Activated naive CD4-positive, alpha-beta T cell treated with anti-CD3 and anti-CD28 coated beads, Interleukin-2, amount 50 U/mL, for 16 hours (primary cell): ENCODE measurements around the gene NRXN3.

Experiments used
- DNase-seq: peaks from one replicate; pipeline ENCODE4 v3.0.0-alpha.2; 2020

The NRXN3 gene

DNA sequence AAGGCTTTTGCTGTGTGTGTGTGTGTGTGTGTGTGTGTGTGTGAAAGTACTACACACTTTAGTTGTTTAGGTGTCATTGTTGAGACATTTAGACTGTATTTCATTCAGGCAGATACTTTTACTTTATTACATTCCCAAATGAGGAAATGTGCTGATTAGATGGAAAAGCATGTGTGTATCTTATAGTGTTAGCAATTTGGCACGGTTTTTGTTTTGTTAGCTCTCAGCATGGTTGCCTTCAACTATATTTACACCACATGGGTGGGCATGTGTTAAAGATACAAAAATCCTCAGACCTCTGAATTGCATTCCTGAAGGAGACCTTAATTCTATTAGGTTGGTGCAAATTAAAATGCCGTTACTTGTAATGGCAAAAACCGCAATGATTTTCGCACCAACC is 1161.7 kb downstream of the NRXN3 start:
- DNase-seq, result no peak

DNA sequence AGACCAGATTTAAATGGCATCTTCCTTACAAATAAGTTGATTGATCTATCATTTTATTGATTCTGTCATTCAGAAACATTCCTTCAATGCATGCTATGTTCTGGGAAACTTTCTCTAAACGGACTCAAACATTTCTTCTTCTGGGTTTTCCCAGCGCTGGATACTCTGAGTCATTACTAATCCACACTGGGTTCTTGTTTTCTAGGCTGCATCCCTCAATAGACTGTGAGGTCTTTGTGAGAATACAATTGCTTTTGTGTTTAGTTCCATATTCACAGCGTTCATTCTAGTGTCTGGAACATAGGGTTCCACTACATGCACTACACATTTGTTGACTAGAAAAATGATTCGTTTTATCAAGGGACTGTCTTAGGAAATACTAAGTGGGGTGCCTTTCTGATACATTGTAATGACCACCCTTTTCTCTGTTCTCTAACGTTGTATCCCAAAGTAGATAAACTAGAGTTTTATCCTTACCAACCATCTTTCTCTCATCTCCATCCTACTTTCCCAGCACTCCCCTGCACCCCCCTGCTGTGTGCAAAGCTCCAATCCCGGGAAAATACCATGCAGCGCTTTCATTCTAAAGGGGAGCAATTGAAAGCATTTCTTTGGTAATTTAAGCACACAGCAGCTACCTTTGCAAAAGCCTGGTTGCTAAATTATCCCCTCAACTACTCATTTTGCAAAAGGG is 1162.5 kb downstream of the NRXN3 start:
- DNase-seq, result no peak

DNA sequence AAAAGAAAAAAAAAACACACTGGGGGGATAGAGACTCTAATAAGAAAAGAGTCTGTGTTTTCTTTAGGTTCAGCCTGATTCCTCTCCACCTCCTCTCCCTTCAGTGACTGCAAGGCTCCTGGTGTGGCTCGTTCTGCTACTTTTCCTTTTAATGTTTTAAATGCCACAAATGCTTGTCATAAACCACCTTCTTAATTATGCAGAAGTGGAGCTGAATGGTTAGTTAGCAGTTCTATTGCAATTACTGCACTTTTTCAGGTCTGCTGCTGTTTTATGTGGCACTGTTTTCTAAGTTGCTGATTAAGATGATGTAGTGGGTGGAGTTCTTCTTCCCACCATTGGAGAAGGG is 1163.0 kb downstream of the NRXN3 start:
- DNase-seq, result no peak

DNA sequence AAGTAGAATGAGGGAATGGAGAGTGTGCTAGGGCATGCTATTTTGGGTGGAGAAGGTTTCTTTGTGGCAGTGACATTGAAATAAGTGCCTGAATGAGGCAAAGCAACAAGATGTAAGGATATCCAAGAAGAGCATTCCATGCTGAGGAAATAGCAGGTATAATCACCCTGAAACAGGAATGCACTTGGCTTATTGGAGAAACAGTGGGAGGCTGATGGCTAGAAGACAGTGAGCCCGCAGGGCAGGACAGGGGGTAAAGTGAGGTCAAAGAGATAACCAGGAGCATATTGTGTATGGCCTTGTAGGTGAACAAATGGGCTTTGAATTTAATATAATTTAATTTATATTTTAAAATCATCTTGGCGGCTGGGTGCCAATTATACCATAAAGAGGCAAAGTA is 1164.1 kb downstream of the NRXN3 start:
- no peak for DNase-seq

DNA sequence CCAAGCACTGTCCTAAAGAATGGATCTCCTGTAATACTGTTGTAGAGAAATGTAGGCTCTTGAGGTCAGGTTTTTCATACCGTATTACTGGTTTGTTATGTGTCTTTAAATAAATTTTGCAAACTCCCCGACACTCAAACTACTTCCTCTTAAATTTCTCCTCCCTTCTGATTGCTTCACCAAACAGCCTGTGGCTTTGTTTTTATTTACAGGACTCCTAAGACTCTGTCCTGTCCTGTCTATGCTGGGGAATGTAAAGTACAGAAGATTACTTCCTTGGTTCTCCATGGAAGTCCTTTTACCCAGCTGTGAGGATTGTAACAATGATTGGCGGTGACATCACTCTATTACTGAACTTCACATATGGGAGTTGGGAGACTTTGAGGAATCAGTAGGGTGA is 1167.6 kb downstream of the NRXN3 start:
- no peak for DNase-seq

DNA sequence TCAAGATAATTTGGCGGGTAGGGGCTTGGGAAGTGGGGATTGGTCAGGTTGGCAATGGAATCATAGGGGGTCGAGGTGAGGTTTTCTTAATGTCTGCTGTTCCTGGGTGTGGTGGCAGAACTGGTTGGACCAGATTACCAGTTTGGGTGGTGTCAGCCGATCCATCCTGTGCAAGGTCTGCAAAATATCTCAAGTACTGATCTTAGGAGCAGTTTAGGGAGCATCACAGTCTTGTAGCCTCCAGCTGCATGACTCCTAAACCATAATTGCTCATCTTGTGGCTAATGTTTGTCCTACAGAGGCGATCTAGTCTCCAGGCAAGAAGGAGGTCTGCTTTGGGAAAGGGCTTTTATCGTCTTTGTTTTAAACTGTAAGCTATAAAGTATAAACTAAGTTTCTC is 1172.8 kb downstream of the NRXN3 start:
- DNase-seq, result no peak

DNA sequence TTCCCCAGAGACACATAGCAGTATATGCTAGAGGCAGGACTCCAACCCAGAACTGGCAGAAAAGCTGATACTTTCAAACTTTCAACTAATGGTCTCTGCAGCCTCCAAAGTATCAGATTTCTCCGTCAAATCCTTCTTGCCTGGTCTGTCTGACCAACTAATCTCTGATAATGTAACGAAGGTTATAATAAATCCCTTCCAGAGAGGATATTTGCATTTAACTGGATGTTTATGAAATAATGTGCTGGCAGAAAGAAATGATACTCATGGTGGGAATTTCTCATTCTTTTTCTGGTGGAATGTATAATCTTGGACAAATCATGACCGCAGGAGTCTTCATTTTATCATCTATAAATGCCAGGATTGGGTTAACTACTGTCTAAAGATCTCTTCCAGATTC is 1180.8 kb downstream of the NRXN3 start:
- DNase-seq, result no peak

DNA sequence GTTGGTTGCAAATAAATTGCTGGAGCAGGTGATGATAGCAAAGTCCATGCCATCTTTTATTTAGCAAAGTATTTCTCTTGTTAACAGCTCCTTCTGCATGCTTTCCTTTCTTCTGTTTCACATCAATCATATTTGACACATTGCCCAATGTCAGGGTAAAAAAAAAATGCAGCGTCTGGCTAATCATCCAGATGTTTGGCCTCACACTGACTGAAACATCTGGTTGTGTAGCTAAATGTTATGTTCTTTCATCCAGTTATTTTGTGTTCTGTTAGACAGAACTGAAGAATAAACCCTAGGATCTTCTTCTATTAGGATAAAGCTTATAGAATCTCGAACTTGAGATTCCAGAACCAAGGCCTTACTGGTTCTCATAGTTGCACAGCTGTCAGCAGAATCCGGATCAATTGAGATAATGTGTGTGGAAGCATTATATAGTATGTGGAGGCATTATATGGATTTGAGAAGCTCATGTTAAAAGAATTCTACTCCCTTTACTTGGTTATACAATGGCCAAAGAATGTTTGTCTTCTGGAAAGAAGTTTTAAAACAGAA is 1182.0 kb downstream of the NRXN3 start:
- no peak for DNase-seq

DNA sequence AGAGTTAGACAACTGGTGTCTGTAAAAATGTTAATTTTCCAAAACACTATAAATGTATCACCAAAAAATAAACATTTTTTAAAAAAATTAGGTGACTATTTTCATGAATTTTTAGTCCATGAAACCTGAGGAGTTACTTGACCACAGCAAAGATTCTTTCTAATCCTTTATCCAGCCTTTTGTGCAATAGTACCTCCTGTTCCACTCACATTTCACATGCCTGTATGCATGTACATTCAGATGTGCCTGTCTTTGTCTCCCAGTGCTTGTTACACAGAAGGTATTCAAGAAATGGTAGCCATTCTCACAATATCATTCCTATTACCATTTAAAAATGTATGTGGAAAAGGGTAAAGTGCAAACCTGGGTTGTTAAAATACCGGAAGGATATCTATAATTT is 1184.2 kb downstream of the NRXN3 start:
- no peak for DNase-seq

DNA sequence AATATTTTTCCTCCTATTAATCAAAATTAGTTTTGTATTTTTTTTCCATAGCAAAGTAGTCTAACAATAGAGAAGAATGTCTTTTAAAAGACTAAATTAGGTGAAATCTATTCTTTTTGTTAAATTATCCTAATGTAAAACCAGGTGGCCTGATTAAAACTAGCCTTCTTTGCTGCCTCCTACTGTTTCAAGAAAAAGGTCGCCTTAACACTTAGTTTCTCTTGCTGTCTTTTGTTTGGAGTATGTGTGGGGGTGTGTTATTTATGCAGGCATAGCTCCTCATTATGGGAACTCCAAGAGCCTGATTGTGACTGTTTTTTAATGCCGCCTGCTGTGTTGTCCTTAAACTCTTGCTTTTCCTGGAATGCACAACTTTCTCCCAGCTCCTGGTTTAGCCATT is 1185.9 kb downstream of the NRXN3 start:
- no peak for DNase-seq

DNA sequence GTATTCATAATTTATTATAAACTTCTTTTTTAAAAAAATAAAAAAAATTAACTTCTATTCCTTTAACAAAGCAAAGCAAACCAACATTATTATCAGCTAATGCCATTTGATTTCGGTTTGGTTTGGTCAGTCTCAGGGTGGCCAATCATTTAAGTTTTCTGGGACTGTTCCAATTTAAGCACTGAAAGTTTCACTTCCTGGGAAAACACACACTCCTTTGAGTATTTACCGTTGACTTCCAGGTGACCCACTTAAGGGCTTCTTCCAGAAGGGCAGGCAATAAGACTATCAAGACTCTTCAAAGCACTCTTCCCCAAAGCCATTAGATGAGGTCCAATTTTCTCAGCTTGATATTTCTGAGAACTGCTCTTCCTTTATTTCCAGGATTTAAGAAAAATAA is 1187.1 kb downstream of the NRXN3 start:
- DNase-seq, result no peak

DNA sequence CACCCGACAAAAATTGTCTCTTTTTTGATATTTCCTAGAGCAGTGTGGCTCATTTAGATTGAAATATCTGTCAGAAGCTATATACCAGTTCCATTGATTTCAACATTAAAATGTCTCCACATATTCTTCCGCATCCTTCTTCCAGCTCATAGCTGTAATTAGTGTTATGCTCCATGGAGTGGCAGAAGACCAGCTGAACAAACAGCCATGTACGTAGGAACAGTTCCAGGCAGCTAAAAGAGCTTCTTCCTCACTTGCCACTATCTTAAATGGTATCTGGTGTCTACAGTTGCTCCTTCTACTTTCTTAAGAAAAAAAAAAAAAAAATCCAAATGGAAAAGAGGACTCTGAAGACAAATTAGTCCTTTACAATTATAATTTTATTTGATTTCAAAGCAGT is 1193.1 kb downstream of the NRXN3 start:
- no peak for DNase-seq

DNA sequence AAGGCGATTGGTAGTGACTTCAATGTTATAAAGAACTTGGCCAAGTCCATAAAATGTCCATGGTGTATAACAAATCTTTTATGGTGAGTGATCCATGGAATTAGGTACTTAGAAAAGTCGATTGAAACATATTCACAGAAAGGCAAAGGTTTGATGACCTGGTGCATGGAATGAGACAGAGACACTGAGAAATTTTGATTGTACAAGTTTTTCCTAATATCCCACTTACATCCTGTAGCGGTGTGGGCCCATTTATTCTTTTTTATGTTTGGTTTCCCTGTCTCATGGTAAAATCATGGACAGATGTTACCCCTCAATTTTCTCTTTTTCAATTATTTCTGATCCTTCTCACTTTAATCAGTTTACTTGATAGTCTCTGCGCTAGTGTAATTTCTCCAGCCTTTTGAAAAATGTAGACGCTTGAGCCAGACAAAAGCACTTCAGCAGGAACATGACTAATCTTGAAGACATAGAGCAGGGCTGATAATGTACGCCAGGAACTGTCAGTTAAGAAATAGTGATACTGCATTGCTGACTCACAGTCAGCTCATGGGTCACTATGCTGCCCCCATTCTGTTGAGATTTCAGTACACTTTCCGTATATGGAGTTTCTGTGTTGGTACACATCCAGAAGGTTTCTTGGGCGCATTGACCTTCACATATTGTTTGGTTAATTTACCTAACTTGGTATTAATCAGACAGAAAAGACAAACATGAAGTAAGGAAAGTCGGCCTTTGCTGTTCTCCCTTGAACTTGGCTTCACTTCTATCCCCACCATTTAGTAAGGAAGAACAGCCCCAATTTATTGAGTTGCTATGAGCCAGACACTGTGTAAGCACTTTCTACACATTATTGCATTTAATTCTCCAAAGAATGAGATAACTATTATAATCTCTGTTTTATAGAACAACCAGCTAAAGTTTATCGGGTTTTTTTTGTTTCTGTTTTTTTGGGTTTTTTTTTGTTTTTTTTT is 1199.5 kb downstream of the NRXN3 start:
- no peak for DNase-seq

DNA sequence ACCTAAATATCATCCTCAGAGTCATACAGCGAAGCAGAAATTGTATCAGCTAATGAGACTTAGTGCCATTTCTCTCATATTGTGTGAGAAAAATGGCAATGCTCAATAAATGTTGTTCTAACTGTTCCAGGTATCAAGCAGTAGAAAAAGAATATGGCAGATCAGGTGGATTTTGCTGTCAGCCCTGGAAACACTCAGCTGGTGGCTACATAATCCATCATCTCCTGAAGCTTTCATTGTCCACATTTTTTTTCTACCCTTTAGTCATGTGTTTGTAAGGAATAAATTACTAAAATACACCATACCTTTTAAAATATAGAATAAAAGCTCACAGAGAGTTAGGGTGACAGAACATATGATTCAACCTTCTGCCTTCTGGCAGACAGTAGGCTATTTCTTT is 1200.8 kb downstream of the NRXN3 start:
- DNase-seq, result no peak

DNA sequence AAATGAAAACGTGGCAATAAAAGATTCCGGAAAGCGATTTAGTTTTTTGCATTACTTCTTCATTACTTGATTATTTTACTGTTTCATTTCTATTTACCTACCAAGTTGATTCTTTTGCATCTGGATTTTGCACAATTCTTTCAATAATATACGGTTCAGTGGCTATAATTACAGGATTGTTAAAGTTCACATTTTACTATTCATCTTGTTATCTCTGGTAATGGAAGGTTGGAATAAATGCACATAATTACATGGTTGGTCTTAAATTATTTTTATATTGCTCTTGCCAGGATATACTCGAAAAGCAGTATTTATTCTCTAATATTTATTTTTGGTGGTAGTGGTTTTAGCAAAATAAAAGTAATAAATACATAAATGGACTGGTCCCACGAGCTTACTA is 1203.3 kb downstream of the NRXN3 start:
- DNase-seq, result no peak

DNA sequence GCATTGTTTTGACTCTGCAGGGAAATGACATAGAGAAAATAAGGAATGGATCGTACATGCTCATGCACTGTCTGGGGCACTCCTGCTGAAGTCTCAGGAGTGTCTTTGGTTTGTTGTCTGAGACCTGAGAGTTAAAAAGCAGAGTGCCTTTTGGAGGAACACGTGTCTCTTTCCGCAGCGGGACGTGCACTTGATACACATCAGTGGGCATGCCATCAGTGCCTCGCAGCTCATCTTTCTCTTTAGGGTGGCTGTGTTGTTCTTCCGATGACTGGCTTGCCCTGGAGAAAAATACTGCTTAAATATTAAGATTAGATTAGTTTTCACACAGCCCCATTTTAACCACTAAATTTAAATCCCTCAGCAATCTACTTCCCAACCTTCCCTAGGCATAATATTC is 1205.2 kb downstream of the NRXN3 start:
- no peak for DNase-seq

DNA sequence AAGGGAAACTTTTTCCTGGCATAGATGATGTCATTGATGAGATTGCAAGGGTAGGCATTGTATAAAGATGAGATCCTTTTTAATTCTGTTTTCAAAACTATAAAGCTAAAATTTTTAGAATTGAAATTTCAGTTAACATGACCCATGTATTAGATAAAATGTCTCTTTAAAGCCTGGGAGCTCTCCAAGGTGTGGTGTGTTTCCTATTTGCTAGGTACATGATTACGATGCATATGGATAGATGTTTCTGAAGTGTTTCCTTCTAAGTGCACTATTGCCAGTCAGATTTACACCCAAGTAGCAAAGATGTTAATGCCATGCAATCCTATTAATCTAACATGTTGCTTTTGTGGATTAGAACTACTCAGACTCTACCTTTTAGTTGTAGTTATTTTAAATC is 1206.4 kb downstream of the NRXN3 start:
- DNase-seq, result no peak

DNA sequence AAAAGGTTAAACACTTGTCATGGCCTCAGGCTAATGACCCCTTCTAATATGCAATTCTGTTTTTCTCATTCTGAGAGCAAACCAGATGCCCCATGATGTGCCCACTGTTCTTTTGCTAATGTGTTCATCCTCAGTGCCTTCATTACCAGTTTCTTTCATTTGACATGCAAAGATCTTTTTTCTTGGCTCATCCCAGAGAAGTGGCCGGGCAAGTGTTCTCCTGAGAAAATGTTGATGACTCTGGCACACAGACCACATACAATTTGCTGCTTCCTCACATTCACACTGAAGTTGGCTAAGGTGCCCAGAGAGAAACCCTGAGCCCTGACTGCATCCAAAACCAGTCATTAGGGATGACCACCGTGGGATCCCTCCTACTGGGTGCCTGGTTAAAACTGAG is 1207.8 kb downstream of the NRXN3 start:
- no peak for DNase-seq

DNA sequence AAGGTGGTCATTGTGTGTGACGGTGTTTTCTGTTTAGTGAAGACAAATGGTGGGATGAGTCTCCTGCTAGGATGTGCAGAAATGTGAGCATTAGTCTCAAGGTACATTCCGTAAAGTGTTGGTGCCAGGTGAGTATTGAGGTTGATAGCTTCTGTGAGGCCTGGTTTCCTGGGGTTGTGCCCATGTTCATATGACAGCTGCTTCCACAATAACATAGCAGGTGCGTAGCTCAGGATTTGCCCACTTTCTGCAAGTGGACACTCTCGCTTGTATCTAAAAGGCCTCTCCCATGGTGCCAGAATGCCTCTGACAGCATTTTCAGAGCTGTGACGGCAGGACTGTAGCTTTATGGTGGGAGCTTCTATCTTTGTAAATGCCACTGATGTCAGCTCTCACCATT is 1209.1 kb downstream of the NRXN3 start:
- DNase-seq, result no peak

DNA sequence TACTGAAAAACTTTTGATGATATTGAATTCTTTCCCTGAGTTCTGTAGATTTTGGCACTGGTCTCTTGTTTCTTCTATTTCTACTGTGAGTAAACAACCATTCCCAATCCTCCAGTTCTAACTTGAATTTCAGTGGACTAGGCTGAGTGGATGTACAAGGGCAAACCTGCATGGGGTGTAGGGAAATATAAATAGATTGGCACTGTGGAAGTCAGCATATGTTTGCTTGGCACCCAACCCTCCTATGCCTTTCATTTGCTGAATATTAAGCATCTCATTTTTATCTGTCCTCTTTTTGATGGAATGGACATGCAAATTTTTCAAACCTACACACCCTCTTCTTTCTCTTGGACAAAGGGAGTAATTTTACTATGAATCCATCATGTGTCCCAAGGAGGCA is 1212.9 kb downstream of the NRXN3 start:
- DNase-seq, result no peak

DNA sequence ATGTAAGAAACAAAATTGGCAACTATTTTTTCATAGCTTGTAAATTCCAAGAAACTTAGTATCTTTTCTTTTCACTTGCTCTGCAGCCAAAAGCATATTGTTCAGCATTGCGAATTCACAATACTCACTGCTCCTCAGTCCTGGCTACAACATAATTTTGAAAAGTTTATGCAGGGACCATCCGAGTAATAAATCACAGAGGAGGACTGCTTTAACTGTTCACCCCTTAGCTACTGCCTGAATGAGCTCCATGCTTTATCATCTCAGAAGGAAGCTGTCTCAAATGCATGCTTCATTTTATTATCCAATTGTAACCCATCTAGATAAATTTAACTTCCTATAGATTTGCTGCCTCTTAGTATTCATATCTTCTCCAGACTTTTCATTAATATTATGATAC is 1213.3 kb downstream of the NRXN3 start:
- DNase-seq, result no peak

DNA sequence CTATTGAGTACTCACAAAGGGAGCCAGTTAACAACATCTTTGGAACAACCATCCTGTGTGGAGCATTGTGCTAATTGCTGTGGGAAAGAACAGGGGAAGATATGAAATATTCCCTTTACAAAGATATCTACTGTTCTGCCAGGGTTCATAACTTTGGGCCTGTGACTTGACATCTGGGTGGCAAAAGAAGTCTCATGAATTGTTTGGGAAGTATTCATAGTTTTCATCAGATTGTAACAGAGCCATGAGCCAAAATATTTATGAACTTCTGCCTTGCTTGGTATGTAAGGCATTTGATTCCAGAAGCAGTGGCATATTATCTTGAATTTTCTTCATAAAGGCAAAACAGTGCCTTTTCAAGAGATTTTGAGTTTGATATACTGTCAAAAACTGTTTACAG is 1224.9 kb downstream of the NRXN3 start:
- no peak for DNase-seq

DNA sequence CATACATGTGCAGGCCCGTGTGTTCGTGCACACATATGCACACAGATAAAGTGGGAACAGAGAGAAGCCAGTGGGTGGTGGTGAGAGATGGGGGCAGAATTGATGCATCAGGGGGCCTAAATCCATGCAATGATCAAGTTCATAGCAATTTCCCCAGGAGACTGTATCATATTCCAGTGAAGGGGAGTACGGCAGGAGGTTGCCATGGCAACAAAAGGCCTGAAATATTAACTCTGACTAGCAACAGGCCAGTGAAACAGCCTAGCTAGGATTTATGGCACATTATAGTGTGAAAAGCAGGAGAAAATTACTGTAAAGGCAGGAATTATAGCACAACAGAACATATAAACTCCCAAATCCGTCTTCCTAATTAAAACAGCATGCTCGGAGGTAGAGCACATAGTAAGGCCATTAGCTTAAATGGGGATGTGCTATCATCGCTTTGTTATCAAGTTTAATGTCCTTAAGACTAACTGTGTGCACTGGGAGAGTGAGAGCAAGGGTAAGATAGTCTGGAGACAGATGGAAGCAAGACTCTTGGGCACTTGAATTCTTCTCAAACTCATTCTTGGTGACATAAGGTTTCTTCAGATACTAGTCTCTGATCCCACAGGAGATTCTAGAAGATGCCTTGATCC is 1234.8 kb downstream of the NRXN3 start:
- no peak for DNase-seq

DNA sequence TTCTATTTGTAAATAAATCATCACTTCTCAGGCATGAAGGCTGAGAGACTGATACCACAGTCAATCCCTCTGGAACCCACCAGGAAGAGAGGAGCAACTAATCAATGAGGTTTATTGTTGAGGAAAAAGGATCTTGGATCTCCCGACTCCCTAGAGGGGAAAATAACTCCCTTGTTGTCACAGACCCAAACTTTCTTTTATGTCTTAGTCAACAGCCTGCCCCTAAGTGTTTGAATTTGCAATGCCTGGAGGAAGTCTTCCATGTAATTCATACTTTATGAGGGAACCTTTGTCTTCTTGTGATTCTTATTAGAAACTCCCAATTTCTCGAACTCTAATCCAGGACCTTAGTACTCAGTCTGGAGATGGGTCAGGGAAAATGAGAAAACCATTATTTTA is 1235.3 kb downstream of the NRXN3 start:
- no peak for DNase-seq
